Choroid plexus epithelial cell (primary cell): ENCODE data around the gene POLR3GL.
A peak's percentile ranks its signal among the peaks of the same experiment; 100 is the strongest.

ENCODE experiments used
- DNase-seq: peaks from one replicate; pipeline ENCODE4 v3.0.0-alpha.2; 2010; ENCODE audit warnings: low read depth
- H3K4me3 ChIP-seq: 2 replicates; pipeline ENCODE4 v1.5.1; 2011; ENCODE audit warnings: low read depth, mild to moderate bottlenecking, control low read depth, low read length, moderate library complexity
- CTCF ChIP-seq: conservative IDR thresholded peaks from 2 replicates; pipeline ENCODE4 v1.5.1; 2011; ENCODE audit warnings: low read depth, mild to moderate bottlenecking, control low read depth, inconsistent platforms, low read length, moderate library complexity

The POLR3GL gene

GRCh38 chr1:146012703-146013558, 48.4 kb downstream of the POLR3GL start:
- TF ChIP-seq CTCF = peak; percentile 74
- DNase-seq = peak; percentile 92

GRCh38 chr1:146013559-146013922, 49.1 kb downstream of the POLR3GL start:
- no peak for TF ChIP-seq CTCF

More at GRCh38 chr1:146012703-146013558, 48.4 kb downstream of the POLR3GL start:
- H3K4me3 ChIP-seq = no peak overlapping the region

GRCh38 chr1:146016891-146017290, 52.4 kb downstream of the POLR3GL start:
- no peak for DNase-seq
- no peak overlapping the region for H3K4me3 ChIP-seq
- TF ChIP-seq CTCF = no peak

More at GRCh38 chr1:146013559-146013922, 49.1 kb downstream of the POLR3GL start:
- no peak for DNase-seq
- no peak overlapping the region for H3K4me3 ChIP-seq

- no peak for DNase-seq
- H3K4me3 ChIP-seq = no peak overlapping the region
- TF ChIP-seq CTCF = no peak
Measured at GRCh38 chr1:146019231-146020057, 55.0 kb downstream of the POLR3GL start.

GRCh38 chr1:146020058-146021049, 55.9 kb downstream of the POLR3GL start:
- no peak overlapping the region for H3K4me3 ChIP-seq
- DNase-seq = no peak
- no peak for TF ChIP-seq CTCF

- no peak overlapping the region for H3K4me3 ChIP-seq
- DNase-seq = no peak
- no peak for TF ChIP-seq CTCF
Measured at GRCh38 chr1:146021050-146021445, 56.6 kb downstream of the POLR3GL start.
